Stimulated activated CD8-positive, alpha-beta memory T cell treated with anti-CD3 and anti-CD28 coated beads, Interleukin-4, amount 100 ng/mL, for 4 hours (primary cell): ENCODE data around the gene TMEM271.
"Not testable (repeated sequence)": the region's sequence is repeated elsewhere in the genome, so short reads cannot be mapped to it uniquely, and the experiment has no call there.

Experiments
- DNase-seq, 2 donors: peaks; one replicate each; pipeline ENCODE4 v3.0.0-alpha.2; 2020; ENCODE audit warnings: low read depth in 2 of 2, low spot score in 1 of 2

Gene TMEM271

DNA sequence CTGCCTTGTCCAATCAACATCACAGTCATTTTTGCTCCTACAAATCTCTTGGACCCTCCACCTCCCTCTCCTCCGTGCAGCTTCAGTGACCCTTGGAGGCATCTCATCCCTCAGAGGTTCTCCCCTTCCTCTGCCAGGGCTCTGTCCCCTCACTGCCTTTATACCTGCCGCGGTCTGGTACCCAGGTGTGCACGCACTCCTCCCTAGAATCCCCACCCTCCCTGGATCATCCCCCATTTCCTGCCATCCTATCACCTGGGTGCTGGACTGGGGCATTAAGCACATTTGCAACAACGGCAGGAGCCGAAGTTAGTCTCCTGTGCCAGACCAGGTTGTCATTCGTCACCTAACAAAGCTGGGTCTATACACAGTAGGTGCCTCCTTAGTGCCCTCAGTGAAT, 10.1 kb downstream of the TMEM271 start:
- DNase-seq, result no peak

DNA sequence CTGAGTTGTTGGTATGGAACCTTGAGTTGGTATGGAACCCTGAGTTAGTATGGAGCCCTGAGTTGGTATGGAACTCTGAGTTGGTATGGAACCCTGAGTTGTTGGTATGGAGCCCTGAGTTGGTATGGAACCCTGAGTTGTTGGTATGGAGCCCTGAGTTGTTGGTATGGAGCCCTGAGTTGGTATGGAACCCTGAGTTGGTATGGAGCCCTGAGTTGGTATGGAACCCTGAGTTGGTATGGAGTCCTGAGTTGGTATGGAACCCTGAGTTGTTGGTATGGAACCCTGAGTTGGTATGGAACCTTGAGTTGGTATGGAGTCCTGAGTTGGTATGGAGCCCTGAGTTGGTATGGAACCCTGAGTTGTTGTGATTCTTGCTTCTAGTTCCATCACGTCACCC, 10.5 kb downstream of the TMEM271 start:
- DNase-seq, result not testable (repeated sequence)

DNA sequence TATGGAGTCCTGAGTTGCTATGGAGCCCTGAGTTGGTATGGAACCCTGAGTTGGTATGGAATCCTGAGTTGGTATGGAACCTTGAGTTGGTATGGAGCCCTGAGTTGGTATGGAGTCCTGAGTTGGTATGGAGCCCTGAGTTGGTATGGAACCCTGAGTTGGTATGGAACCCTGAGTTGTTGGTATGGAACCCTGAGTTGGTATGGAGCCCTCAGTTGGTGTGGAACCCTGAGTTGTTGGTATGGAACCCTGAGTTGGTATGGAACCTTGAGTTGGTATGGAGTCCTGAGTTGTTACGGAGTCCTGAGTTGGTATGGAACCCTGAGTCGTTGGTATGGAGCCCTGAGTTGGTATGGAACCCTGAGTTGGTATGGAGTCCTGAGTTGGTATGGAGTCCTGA, 13.6 kb downstream of the TMEM271 start:
- not testable (repeated sequence) for DNase-seq

DNA sequence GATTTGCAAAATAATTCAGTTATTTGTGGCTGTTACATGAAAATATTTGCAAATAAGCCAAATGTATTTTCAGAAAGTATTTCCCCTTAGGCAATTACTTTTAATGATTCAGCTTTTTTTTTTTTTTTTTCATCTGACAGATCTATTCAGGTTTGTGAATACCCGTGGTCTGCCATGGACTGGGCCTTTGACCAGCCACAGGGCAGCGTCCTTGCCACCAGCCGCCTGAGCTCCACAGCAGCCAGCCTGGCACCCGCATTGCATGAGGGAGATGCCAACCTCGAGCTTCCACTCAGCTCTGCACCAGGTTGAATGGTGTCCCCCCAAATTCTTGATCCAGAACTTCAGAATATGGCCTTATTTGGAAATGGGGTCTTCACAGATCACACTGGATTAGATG, 14.7 kb downstream of the TMEM271 start:
- DNase-seq, result no peak

DNA sequence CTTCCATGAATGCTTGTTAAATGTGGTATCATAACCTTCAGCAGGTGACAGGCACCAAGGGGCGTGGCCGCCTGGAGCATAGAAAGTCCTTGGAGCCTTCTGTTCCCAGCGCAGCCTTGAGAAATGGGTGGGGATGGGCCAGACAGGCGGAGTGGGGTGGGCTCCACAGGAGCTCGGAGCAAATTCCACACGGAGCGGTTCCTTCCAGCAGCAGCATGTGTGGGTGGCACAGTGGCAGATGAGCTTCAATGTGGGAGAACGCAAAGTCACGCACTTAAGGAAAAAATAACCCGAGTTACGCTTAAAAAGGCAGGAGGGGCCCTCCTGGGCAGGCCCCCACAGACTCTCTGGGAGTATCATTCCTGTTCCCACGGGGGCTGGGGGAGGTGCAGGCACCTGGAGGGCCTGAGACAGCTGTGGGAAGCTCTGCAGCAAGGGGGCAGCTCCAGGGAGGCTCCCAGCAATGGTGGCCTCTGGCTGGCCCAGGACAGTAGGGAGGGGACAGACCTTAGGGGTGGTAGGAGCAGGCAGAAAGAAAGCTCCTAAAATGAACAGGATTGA, 15.3 kb downstream of the TMEM271 start:
- no peak for DNase-seq

DNA sequence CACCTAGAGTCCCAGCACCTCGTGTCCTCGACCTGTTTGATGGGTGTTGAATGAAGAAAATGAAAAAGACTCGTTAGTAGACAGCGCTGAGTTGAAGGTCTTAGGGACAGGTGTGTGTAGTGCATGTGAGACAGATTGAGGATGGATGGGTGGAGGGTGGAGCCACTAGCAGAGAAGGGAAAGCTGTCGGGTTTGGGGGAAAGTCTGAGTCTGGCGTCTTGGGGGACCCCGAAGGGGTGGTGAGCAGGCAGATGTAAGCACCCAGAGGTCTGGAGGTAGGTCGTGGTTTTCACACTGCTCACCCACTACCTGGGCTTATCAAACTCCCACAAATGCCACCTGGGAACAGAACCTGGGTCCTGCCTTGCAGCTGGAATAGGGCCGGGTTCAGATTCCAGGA, 16.0 kb downstream of the TMEM271 start:
- no peak for DNase-seq

DNA sequence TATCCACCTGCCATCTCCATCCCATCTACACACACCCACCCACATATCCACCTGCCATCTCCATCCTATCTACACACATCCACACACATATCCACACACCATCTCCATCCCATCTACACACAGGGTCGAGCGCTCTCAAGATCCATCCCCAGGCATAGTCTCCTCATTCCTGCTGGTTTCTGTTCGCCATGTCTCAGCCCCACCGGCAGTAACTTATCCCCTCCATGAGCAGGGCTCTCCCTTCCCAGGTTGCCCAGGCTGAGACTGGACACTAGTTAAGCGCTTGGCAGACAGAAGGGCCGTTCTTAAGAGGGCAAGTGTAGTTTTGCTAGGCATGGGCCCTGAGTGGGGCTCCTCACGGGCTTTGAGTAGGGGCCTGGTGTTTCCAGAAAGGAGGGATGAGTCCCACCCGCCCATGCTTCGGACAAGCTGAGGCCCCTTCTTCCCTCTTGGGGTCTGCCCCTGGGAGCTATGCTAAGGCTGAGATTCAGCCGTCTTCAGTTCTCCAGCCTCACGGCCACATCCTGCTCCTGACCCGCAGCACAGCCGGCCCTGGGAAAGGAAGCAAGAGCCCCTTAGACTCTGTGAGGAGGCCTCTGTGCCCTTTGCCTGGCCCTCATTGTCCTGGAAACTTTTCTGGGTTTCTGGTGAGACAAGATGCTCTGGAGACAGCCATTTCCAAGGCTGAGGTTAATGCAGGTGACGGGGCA, 20.4 kb downstream of the TMEM271 start:
- no peak for DNase-seq

DNA sequence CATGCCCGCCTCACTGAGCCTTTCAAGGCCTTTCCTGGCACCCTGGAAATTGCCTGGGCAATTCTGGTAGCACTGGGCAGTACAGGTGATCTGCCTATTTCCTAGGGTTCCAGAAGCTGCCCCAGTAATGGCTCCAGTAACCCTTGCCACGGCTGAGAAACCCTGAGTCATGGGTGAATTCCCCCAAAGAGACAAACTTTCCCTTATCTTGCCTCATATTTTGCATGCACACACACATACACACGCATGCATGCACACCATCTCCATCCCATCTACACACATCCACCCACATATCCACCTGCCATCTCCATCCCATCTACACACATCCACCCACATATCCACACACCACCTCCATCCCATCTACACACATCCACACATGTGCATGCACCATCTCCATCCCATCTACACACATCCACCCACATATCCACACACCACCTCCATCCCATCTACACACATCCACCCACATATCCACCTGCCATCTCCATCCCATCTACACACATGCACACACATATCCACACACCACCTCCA, 21.2 kb downstream of the TMEM271 start:
- DNase-seq, result not testable (repeated sequence)

DNA sequence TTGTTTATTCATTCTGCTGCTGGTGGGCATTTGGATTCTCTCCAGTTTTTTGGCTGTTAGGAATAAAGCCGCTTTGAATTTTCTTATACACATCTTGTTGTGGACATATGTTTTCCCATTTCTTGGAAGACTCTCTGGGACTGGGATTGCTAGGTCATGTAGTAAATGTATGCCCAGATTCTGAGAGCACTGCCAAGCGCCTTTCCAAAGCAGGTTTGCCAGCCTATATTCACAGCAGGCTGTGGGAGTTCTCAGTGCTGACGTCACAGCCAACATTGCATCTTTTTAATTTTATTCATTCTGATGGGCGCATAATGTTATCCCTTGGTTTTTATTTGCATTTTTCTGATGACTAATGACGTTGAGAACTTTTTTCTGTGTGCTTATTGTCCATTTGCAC, 24.1 kb downstream of the TMEM271 start:
- DNase-seq, result no peak

DNA sequence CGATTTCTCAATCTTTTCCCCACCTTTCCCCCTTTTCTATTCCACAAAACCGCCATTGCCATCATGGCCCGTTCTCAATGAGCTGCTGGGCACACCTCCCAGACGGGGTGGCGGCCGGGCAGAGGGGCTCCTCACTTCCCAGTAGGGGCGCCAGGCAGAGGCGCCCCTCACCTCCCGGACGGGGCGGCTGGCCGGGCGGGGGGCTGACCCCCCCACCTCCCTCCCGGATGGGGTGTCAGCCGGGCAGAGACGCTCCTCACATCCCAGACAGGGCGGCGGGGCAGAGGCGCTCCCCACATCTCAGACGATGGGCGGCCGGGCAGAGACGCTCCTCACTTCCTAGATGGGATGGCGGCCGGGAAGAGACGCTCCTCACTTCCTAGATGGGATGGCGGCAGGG, 25.8 kb downstream of the TMEM271 start:
- not testable (repeated sequence) for DNase-seq

DNA sequence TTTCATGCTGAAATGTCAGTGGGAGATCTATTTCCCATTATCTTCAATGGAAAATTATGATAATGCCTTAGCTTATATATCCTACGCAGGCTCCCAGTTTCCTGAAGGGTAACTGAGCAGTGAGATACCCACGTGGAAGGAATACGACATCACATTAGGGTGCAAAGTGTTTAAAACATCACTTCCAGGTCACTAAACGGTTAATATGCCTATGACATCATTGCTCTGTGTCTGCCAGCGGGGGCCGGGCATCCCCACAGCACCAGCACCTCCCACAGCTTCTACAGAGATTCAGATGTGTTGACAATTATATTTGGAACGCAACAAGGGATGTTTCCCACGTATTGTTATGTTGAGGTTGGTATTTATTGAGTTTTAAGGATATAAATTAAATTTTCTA, 27.1 kb downstream of the TMEM271 start:
- DNase-seq, result no peak

DNA sequence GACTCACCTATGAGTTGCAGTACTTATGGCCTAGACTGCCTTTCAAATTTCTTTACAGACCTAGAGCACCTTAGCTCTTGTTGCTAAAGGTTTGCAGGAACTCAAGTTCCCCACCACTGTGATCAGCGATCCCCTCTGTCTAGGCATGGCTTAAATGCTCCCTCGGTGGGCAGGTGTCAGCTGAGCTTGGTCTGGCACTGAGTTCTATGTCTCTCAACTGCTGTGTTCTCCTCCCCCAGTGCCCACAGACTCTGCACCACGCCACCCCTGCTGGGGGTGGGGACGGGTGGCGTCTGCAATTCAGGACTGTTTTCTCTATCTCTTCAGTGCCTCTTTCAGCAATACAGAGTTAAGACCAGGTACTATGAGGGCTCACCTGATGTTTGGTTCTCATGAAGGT, 30.5 kb downstream of the TMEM271 start:
- no peak for DNase-seq

DNA sequence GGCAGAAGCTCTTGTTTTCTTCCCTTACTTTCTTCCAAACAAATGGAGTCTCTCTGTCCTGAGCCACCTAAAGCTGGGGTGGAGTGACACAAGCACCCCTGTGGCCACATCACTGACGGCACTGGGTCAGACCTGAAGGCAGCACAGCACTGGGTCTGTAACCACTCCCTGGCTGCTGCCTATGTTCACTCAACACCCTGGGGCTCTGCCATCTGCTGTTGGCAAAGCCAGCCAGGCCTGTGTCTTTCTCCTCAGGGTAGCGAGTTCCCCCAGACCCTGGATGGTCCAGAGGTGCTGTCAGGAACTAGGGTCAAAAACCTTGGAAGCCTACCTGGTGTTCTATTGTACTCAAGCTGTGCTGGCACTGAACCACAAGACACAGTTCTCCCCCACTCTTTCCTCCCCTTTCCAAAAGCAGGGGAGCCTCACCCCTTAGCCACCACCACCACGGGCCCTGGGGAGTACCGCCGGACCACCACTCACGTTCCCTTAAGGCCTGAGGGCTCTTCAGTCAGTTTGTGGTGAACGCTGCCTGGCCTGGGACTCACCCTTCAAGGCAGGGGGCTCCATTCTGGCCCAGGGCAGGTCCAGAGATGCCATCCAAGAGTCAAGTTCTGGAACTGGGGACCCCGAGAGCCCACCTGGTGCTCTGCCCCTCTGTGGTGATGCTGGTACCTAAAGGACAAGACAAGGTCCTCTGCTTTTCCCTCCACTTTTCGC, 31.5 kb downstream of the TMEM271 start:
- DNase-seq, result no peak

DNA sequence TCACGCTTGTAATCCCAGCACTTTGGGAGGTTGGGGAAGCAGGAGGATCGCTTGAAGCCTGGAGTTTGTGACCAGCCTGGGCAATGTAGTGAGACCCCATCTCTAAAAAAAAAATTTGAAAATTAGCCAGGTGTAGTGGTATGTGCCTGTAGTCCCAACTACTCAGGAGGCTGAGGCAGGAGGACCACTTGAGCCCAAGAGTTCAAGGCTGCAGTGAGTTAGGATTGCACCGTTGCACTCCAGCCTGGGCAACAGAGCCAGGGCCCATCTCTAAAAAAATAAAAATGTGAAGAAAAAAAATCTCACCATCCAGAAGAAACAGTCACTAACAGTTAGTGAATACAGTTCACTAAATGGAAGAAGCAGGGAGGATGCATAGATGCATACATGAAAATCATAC, 34.8 kb downstream of the TMEM271 start:
- DNase-seq, result no peak

DNA sequence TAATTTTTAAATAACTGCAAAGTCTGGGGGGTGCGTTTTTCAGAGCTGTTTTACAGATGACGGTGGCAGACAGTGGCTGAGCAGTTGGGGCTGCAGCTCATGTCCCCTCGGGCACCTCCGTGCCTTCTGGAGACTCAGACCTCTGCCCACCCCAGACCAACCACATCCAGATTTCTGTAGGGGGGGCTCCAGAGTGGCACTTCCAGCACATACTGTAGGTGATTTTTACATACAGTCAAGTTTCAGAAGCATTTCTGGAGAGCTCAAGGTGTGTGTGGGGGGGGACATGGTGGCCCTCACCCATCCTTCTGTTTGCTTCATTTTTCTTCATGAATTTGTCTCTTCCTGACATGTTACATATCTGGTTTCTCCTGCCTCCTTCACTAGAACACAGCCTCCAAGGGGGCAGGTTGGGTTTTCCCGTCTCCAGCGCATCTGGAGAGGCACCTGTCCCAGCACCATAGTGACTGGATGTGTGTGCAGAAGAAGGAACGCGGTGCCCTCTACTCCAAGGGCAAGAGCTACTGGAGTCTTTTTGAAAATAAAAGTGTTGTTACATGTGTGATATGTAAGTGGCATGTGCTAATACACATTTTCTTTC, 37.5 kb downstream of the TMEM271 start:
- no peak for DNase-seq

DNA sequence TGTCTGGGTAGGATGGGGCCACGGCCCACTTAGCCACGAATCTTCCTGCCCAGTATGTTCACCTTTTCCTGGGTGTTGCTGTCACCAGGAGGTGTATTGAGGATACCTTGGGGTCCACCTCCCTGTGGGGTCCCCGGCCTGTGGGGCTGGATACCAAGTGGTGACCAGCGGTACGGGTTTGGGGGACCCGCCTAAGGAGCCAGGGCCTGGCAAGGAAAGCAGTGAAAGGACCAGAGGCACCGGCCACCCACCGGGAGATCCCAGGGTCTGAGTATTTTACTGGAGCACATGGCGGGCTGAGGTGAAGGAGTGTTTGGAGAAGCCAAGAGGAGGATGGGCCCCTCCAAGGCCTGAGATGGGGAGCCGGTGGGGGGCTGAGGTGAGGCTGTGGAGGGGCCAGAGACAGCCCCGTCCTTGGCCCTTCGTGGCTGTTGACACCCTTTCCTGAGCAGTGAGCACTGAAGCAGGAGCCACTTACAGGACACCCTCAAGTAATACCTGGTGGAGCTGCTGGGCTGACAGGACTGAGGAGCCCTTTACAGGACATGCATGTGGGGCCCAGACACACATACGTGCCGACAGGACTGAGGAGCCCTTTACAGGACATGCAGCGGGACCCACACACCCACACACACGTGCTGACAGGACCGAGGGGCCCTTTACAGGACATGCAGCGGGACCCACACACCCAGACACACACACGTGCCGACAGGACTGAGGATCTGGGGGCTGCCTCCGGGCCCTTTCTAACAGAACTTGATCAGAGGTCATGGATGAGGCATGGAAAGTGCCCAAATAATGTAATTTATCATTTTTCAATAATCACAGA, 38.4 kb downstream of the TMEM271 start:
- no peak for DNase-seq

DNA sequence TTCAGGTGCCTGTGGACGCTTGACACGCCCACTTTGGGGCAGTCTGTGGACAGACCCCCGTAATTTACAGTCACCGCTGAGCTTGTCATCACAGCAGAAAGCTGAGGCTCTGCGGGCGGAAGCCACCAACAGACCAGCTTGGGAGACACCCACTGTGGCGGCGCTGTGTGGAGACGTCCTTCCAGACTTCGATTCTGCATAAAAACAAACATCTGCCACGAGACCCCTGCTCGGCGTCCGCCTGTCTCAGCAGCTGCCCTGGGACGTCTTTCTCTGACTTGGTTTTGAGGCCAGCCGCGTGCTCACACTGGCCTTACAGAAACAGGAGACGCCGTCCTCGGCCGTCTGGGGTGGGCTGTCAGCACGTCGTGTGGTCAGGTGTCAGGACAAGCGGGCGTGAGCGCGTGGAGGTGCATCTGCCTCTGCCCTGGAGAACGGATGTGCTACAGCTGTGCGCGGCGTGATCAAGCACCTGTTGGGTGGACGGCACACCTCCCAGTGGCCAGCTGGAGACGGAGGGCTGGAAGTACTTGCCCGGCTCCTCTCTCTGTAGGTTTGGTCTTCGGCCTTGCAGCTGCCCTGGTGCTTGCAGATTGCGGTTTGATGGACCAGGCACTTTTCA, 39.6 kb downstream of the TMEM271 start:
- DNase-seq, result no peak

DNA sequence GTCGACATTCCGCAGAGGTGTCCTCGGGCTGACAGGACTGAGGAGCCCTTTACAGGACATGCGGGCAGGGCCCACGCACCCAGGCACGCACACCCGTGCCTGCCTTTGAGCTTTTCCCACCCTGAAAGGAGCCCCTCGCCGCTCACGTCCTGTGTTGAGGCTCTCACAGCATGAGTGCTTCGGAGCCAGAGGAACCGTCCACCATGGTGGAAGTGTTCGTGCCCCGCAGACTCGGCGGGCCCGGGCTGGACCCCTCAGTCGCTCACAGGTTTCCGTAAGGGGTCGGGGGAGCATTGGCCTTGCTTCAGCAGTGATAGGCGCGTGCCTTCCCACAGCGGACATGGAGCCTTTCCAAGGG, 40.2 kb downstream of the TMEM271 start:
- DNase-seq, result no peak

DNA sequence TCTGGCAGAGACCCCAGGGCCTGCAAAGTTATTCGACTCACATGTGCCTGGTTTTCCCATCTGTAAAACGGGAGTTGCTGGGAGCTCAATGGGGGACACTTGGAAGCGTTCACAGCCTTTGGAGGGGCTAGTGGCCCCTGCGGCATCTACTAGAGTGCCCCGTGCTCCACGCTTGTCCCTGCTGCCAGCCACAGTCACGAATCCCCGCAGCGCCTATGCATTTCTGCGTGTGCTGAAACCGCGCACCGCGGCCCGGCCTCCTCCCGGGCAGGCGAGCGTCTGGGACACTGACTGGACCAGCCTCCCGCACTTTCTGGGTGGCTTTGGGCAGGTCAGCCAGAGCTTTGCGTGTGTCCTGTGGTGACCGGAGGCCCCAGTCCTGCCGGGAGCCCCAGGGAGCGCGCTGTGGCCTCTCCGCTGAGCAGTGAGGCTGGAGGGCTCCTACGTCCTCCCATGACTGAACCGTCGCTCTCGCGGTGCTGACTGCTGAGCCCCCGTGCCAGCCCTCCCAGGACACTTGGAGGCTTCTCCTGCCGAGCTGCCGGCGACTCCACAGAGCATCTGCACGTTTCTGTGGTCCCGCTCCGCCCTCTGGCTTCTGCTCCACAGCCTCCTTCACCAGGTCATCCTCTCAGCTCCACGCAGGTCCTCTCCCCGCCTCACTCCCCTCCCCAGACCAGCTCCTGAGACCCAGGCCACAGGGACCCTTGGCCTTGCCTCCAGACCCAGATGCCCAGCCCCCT, 40.7 kb downstream of the TMEM271 start:
- no peak for DNase-seq

DNA sequence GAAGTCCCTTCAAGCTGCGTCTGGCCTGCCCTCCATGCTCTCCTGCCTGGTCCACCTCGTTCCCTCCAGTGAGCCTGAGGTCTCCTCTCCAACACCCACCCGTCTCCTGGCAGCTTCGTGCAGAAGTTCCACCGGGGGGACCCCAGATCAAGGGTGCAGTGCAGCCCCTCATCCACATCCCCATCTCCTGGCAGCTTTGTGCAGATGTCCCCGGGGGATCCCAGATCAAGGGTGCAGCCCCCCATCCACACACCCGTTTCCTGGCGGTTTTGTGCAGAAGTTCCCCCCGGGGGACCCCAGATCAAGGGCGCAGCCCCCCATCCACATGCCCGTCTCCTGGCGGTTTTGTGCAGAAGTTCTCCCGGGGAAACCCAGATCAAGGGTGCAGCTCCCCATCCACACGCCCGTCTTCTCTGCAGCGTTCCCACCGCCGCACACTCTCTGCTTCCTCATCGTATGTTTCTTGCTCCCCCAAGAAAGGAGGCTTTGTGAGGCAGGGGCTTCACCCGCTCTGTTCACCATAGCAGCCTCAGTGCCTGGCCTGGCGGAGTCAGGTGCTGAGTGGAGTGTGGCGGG, 41.4 kb downstream of the TMEM271 start:
- no peak for DNase-seq
